Kidney epithelial cell (primary cell): ENCODE results near the gene ZNF513. TPM values are rescaled to one million over a fixed set of nuclear protein-coding genes. Genes with fewer than 3 reads are reported as not detected.
A peak's percentile ranks its signal among the peaks of the same experiment; 100 is the strongest.

ENCODE experiments used
- DNase-seq: peaks from one replicate; pipeline ENCODE4 v3.0.0-alpha.2; 2010; ENCODE audit warnings: low read depth
- H3K27me3 ChIP-seq: 2 replicates; pipeline ENCODE4 v1.6.0; 2011; ENCODE audit warnings: low read length; ENCODE audit not compliant: control insufficient read depth, insufficient read depth
- H3K36me3 ChIP-seq: 2 replicates; pipeline ENCODE4 v1.5.1; 2011; ENCODE audit warnings: low read length; ENCODE audit not compliant: control insufficient read depth, insufficient read depth
- H3K4me3 ChIP-seq: 2 replicates; pipeline ENCODE4 v1.5.1; 2011; ENCODE audit warnings: low read depth, mild to moderate bottlenecking, control low read depth, low read length
- CTCF ChIP-seq: IDR thresholded peaks from 2 replicates; pipeline ENCODE4 v1.5.1; 2011; ENCODE audit warnings: mild to moderate bottlenecking, moderate library complexity, low read length, control low read depth, inconsistent platforms; ENCODE audit not compliant: insufficient read depth, poor library complexity, severe bottlenecking
- total RNA-seq: library from RNA; depleted of rRNA; stranded (reverse); fragments of >200 nt; gene quantifications from 2 replicates; pipeline ENCODE4 v1.2.3, GENCODE V29; 2015

ZNF513 gene
- total RNA-seq, 1 donor from 2014 or later, result 11.5 TPM

DNA sequence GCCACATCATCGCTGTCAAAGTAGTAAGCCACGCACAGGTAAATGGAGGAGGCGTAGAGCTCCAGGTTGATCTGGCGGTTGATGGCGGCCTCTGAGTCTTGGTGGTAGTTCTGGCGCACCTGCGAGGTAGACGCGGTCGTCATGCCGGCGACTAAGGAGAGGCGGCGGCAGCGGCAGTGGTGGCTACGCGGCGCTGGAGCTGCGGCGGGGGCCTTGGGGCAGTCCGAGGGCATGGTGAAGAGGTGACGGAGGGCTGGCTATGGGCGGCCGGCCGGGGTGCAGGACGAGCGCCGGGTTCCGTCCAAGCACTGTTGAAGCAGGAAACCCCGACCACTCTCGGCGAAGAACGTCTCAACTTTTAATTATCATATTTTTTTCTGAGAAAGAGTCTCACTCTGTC, 12.7 kb upstream of the ZNF513 start:
- no peak for DNase-seq
- no peak for TF ChIP-seq CTCF
- no peaks in the 10 kb centered on the region for H3K36me3 ChIP-seq
- H3K4me3 ChIP-seq, result no peak overlapping the region
- H3K27me3 ChIP-seq, result no peaks in the 10 kb centered on the region

DNA sequence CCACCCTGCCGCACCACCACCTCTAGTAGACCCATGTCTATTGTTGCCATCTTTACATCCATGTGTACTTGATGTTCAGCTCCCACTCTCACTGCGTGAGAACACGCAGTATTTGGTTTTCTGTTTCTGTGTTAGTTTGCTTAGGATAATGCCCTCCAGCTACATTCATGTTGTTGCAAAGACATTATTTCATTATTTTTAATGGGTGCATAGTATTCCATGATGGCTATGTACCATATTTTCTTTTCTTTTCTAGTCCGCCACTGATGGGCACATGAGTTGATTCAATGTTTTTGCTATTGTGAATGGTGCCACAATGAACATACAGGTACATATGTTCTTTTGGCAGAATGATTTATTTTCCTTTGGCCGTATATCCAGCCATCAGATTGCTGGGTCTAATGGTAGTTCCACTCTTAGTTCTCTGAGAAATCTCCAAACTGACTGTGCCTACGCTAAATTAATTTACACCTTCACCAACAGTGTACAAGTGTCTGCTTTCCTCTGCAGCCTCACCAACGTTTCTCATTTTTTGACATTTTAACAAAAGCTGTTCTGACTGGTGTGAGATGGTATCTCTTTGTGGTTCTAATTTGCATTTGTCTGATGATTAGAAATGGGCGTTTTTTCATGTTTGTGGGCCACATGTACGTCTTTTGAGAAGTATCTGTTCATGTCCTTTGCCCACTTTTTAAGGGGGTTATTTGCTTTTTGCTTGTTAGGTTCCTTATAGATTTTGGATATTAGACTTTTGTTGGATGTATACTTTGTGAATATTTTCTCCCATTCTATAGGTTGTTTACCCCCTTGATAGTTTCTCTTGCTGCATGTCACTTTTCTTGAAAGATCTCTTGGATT, 10.5 kb upstream of the ZNF513 start:
- Histone ChIP-seq H3K36me3 (no peaks in the 10 kb centered on the region), H3K27me3 (no peaks in the 10 kb centered on the region), H3K4me3 (no peak overlapping the region)
- no peak for TF ChIP-seq CTCF
- no peak for DNase-seq

DNA sequence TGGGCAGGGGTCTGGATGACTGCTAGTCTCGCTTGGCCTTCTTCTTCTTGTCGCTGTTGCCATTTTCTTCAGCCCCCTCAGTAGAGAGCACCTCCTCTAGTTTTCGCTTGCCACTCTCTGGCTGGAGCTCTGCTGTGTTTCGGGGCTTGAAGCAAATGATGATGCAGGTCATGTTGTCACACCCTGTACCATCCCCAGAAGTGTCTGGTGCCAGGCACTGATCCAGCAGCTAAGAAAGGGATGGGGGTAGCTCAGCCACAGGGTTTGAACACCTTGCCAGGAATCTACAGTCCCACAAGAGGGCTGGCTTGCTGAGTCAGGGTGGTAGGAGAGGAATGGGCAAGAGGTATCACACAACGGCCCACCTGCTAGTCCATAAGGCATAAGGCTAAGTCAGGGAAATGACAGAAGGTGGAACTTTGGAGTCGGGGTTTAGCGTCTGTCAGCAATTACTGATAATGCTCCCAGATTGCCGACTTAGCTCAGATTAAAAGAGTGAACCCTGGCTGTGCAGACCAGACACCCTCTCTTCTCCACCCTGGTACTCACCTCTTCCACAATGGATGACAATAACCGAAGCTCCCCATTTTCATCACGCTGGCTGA, 1.1 kb upstream of the ZNF513 start:
- Histone ChIP-seq H3K27me3 (no peaks in the 10 kb centered on the region), H3K36me3 (peaks cover under 1% of the 10 kb centered on the region), H3K4me3 (no peak overlapping the region)
- no peak for DNase-seq
- no peak for TF ChIP-seq CTCF

GRCh38 chr2:27379836-27380625, 503 bp downstream of the ZNF513 start:
- no peak for TF ChIP-seq CTCF
- Histone ChIP-seq H3K36me3 (peaks cover 4% of the 10 kb centered on the region), H3K4me3 (peak overlapping the region; percentile 74), H3K27me3 (no peaks in the 10 kb centered on the region)
- no peak for DNase-seq

DNA sequence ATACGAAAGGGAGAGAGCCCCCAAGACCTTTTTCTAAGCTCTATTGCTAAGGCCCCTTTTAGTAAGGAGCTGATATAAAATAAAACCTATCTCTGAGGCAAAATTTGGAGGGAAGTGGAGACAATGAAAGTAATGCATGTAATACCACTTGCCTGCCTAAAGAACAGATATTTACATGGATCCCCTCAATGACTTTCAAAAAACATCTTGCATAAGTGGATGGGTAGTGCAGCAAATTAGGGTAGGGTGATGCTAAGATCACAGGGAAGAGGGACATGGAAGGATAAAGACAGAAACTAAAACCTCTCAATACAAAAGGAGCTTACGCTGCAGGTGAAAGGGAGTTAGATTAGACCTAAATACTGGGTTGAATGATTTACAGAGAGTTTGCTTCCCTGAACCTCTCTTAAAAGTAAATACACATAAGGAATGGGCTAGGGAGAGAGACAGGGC, 1.1 kb downstream of the ZNF513 start:
- DNase-seq, result no peak
- H3K27me3 ChIP-seq, result no peaks in the 10 kb centered on the region
- no peak for TF ChIP-seq CTCF
- H3K36me3 ChIP-seq, result peaks cover 4% of the 10 kb centered on the region
- H3K4me3 ChIP-seq, result peak overlapping the region; percentile 74
